ENCODE measurements around the gene SMAP2. TPM values are rescaled to one million over a fixed set of nuclear protein-coding genes. Genes with fewer than 3 reads are reported as not detected.
A peak's percentile ranks its signal among the peaks of the same experiment; 100 is the strongest.

Gene SMAP2
- polyA plus RNA-seq, 6 donors from 2014 or later: 480 to 946 (median 649) TPM

- Mint-ChIP-seq H3K36me3 (peaks cover 25 to 30% of the 10 kb centered on the region in 2 donors), H3K27me3 (no peaks in the 10 kb centered on the region), H3K9me3 (peaks cover 8 to 45% (median 30%) of the 10 kb centered on the region in 7 donors), H3K4me1 (peaks cover 14 to 30% (median 18%) of the 10 kb centered on the region in 3 donors), H3K27ac (peak within 1 kb of the TSS; percentile 50 to 91 (median 70)), H3K4me3 (peak within 1 kb of the TSS; percentile 80 to 96 (median 92))
- DNase-seq (peak; percentile 87), ATAC-seq (ENCODE audit: low read depth in 2 of 2) (peak; percentile 94)
These were observed 76.4 kb downstream of the SMAP2 start, which contains the start of gene ZFP69B for GRCh38 chr1:40449684-40450494. ZFP69B (plus strand) TSS chr1:40450476; CDS start chr1:40450962, 486 bp downstream.

- peaks cover 14 to 30% (median 18%) of the 10 kb centered on the region in 3 donors for H3K4me1 Mint-ChIP-seq
- peak overlapping the region; percentile 80 to 96 (median 92) for H3K4me3 Mint-ChIP-seq
- no peaks in the 10 kb centered on the region for H3K27me3 Mint-ChIP-seq
- H3K9me3 Mint-ChIP-seq: peaks cover 8 to 50% (median 36%) of the 10 kb centered on the region in 7 donors
- DNase-seq: peak; percentile 18
- H3K36me3 Mint-ChIP-seq: peaks cover 28 to 31% of the 10 kb centered on the region in 2 donors
- peak overlapping the region in 4 of 6 donors; percentile 58 to 90 (median 67) for H3K27ac Mint-ChIP-seq
- ATAC-seq (ENCODE audit: low read depth in 2 of 2): peak in 1 of 2 donors; percentile 14
These were observed 77.1 kb downstream of the SMAP2 start for GRCh38 chr1:40450495-40451237.

- peak overlapping the region; percentile 80 to 96 (median 92) for H3K4me3 Mint-ChIP-seq
- H3K36me3 Mint-ChIP-seq: peaks cover 27 to 30% of the 10 kb centered on the region in 2 donors
These were observed 77.7 kb downstream of the SMAP2 start for GRCh38 chr1:40451238-40451585.

GRCh38 chr1:40454873-40455272, 81.3 kb downstream of the SMAP2 start:
- DNase-seq: no peak
- H3K9me3 Mint-ChIP-seq: peaks cover 15 to 88% (median 73%) of the 10 kb centered on the region in 7 donors
- peak overlapping the region in 1 of 8 donors; percentile 51 for H3K4me3 Mint-ChIP-seq
- peaks cover 62 to 64% of the 10 kb centered on the region in 2 donors for H3K36me3 Mint-ChIP-seq
- H3K27ac Mint-ChIP-seq: no peak overlapping the region
- H3K27me3 Mint-ChIP-seq: no peaks in the 10 kb centered on the region
- peaks cover 14 to 20% (median 18%) of the 10 kb centered on the region in 3 donors for H3K4me1 Mint-ChIP-seq
- no peak for ATAC-seq (ENCODE audit: low read depth in 2 of 2)

More at GRCh38 chr1:40451238-40451585, 77.7 kb downstream of the SMAP2 start:
- ATAC-seq (ENCODE audit: low read depth in 2 of 2) (no peak), DNase-seq (no peak)
- Mint-ChIP-seq H3K4me1 (peaks cover 14 to 30% (median 18%) of the 10 kb centered on the region in 3 donors), H3K27ac (peak overlapping the region in 3 of 6 donors; percentile 50 to 69 (median 65)), H3K9me3 (peaks cover 6 to 51% (median 37%) of the 10 kb centered on the region in 7 donors), H3K27me3 (no peaks in the 10 kb centered on the region)

GRCh38 chr1:40462956-40463590, 89.5 kb downstream of the SMAP2 start:
- no peak overlapping the region for H3K4me3 Mint-ChIP-seq
- H3K4me1 Mint-ChIP-seq: no peaks in the 10 kb centered on the region
- H3K27me3 Mint-ChIP-seq: no peaks in the 10 kb centered on the region
- peaks cover 55 to 71% of the 10 kb centered on the region in 2 donors for H3K36me3 Mint-ChIP-seq
- peaks cover 39 to 96% (median 85%) of the 10 kb centered on the region in 7 donors for H3K9me3 Mint-ChIP-seq
- ATAC-seq (ENCODE audit: low read depth in 2 of 2) (no peak), DNase-seq (no peak)
- peak overlapping the region in 1 of 6 donors; percentile 20 for H3K27ac Mint-ChIP-seq

- DNase-seq: no peak
- Mint-ChIP-seq H3K9me3 (peaks cover 39 to 100% (median 87%) of the 10 kb centered on the region in 7 donors), H3K36me3 (peaks cover 43 to 67% of the 10 kb centered on the region in 2 donors), H3K4me3 (no peak overlapping the region), H3K27me3 (no peaks in the 10 kb centered on the region), H3K4me1 (no peaks in the 10 kb centered on the region), H3K27ac (no peak overlapping the region)
- ATAC-seq (ENCODE audit: low read depth in 2 of 2): no peak
These were observed 95.8 kb downstream of the SMAP2 start for GRCh38 chr1:40469327-40469726.

Other genes with a start within 250 kb of the SMAP2 start
- gene RLF, start 212.3 kb upstream of the SMAP2 start, polyA plus RNA-seq (ENCODE audit: low read depth in 6 of 6): 10 to 100 TPM; 10.2 to 14.8 (median 12.4) TPM
- gene TMCO2, start 125.8 kb upstream of the SMAP2 start, polyA plus RNA-seq (ENCODE audit: low read depth in 6 of 6): not detected
- gene ZMPSTE24, start 115.5 kb upstream of the SMAP2 start, polyA plus RNA-seq (ENCODE audit: low read depth in 6 of 6): 10 to 100 TPM; 17.1 to 24.8 (median 20.7) TPM
- gene COL9A2, start 56.4 kb upstream of the SMAP2 start, polyA plus RNA-seq (ENCODE audit: low read depth in 6 of 6): 1 to 10 TPM; 1.3 to 5.6 (median 3.2) TPM
- gene ZFP69B, start 76.7 kb downstream of the SMAP2 start, polyA plus RNA-seq (ENCODE audit: low read depth in 6 of 6): 1 to 10 TPM in 5 of 6 donors, not detected in 1; 1.1 to 3.2 (median 2.0) TPM
- gene ZFP69, start 103.6 kb downstream of the SMAP2 start, polyA plus RNA-seq (ENCODE audit: low read depth in 6 of 6): 1 to 10 TPM in 5 of 6 donors, not detected in 1; 3.4 to 6.8 (median 6.2) TPM
- 10 to 100 TPM in 1 of 6 donors, 1 to 10 TPM in 5; 5.5 to 16.2 (median 7.4) TPM for gene EXO5, start 135.0 kb downstream of the SMAP2 start, polyA plus RNA-seq (ENCODE audit: low read depth in 6 of 6)
- 1 to 10 TPM; 2.7 to 5.5 (median 4.5) TPM for gene ZNF684, start 157.9 kb downstream of the SMAP2 start, polyA plus RNA-seq (ENCODE audit: low read depth in 6 of 6)